GM18526 (cell line): Measurements from ENCODE around the gene HOXA7.

Experiments used
- POLR2A ChIP-seq: IDR thresholded peaks from 3 replicates; pipeline ENCODE4 v1.6.1; 2011; ENCODE audit not compliant: insufficient read length; ENCODE audit errors: extremely low read depth

HOXA7 gene

DNA sequence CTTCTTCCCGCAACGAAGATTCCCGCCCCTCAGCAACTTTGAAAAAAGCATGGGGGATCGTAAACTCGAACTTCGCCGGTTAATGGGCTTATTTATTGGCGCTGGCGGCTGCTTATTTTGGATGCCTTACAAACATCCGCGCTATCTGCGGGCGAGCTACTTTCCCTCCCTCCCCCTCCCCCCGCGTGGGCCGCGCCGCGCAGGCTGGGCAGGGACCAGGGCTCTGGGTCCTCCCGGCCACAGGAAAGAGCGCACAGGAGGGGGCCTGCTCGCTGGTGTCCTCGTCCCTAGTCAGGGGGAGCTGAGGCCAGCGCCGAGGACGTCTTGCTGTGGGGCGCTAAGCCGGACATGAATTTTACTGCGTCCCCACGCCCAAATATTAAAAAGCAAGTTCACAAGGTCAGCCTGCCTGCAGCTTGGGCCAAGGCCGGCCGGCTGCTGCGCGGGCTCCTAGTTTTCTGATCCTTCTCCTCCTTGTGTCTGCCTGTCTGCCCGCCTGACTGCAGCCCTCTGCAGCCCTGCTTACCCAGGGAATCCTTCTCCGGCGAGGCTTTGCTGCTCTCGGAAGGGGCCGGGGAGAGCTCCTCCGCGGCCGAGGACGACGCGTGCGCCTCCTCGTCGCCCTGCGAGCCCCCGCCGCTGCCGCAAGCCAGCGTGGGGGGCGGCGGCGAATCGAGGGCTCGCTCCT, 16.5 kb upstream of the HOXA7 start:
- no peak for TF ChIP-seq POLR2A

DNA sequence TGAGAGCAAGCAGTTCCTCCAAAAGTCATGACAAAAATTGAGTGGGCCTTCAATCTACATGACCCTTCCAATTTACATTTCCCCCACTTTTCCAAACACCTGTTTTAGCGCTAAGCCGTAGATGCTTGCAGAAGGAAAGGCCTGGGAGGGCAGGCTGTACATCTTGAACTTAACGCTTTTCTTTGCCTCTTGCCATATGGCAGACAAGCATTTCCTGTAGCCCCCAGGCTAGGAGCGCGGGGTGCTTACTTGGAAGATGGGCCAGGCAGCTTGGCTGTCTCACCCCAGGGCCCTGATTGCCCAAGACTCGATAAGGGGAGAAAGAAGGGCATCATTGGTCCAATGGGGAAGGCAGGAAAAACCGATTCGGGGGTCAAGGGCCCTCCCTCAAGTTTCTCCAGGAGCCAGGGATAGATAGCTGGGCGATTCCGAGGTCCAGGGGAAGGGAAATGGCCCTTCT, 15.9 kb upstream of the HOXA7 start:
- no peak for TF ChIP-seq POLR2A

DNA sequence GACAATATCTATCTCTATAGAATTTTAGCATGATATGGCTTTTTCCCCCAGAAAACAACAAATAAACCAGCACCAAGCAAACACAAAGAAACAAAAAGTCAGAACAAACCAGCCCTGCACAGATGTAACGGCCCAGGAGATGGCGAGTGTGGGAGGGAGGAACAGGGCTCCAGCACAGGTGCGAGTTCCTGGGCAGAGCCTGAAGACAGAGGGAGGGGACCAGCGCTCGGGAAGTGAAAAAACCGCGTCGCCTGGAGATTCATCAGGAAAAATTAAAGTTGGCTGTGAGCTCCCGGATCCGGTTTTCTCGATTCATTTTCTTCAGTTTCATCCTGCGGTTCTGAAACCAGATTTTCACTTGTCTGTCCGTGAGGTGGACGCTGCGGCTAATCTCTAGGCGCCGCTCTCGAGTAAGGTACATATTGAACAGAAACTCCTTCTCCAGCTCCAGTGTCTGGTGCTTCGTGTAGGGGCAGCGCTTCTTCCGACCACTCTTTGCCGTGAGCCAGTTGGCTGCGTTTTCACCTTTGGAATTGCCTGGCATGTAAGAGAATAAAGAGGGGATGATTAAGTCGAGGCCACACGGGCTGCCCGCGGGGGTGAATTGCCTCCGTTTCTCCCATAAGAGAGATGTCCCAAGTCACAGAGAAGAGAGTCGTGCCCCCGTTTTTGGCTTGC, 15.3 kb upstream of the HOXA7 start:
- TF ChIP-seq POLR2A, result no peak

DNA sequence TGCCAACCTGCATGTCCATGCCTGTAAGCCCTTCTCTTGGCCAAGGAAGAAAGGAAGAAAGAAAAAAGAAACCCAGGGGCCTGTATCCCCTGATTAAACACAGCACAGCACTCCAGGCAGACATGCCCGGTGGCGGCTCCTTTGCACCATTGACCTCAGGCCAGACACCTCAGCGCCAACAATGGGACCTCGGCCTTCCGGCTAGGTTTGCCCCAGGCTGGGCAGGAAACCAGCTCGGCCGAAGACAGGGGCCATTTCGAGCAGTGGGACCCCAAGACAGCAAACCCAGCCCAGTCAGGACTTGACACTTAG, 14.8 kb upstream of the HOXA7 start:
- no peak for TF ChIP-seq POLR2A

DNA sequence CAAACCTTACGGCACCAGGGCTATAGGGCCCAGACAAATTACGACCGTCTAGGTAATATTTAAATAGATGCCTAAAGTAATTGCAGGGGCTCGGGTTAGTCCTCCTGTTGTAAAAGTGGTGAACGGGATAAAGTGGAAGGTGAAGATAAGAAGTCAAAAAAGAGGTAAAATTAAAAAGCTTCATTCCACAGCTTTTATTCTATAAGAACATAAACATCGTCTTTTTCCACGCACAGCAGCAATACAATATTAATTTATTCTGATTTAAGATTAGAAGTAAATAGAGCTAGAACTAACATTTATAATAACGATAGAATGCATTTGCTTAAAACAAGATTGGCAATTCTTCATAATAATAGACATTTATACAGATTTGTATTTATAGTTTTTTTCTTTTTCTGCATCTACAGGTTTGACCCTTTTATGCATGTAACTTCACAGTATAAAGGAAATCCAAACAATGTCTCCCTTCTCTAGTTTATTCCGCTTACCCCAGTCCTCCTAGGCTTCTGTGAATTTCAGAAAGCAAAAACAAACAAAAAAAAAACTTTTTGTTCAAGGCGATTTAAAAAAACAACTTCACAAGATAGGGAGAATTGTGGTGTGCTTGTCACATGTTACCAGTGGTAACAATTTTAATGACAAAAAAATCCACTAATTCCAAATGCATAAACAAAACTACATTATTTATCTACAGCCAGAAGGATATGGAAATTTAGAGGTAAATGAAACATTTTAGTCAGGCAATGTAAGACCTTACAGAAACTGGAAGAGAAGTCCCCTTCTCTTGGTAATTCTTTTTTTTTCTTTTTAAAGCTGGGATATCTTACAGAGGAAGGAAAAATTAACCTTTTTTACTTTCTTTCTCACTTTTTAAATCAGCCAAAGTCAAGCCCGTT, 14.2 kb upstream of the HOXA7 start:
- TF ChIP-seq POLR2A, result no peak

DNA sequence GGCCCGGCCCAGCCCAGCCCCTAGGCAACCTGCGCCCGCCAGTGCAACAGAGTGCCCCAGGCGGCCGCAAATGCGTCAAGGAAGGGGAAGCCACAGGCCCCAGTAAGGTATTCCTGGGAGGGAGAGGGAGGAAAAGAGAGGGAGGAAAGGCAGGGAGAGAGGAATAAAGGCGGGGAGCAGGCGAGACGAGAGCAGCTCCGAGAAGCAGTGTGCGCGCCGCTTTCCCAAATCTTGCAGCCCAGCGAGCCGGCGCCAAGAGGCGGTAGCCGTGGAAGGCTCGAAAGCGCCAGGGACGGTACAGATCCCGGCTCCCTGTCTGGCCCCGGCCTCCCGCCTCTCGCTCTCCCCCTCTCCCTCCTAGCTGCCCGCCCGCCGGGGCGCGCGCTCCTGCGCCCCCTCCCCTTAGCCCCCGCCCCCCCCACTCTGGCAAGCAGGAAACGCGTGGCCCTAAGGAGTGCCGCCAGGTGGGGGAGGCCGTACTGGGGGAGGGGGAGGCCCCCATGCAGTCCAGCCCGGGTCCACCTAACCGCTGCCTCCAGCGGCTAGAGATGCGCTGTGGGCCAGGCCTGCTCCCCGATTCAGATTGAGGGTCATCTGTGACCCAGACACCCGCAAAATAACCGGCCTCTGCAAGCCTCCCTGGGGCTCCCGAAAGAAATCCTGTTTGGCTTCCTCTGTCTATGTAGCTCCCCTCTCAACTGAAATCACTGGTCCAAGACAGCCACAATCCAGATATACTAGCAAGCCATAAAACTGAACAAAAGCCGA, 13.4 kb upstream of the HOXA7 start:
- no peak for TF ChIP-seq POLR2A

DNA sequence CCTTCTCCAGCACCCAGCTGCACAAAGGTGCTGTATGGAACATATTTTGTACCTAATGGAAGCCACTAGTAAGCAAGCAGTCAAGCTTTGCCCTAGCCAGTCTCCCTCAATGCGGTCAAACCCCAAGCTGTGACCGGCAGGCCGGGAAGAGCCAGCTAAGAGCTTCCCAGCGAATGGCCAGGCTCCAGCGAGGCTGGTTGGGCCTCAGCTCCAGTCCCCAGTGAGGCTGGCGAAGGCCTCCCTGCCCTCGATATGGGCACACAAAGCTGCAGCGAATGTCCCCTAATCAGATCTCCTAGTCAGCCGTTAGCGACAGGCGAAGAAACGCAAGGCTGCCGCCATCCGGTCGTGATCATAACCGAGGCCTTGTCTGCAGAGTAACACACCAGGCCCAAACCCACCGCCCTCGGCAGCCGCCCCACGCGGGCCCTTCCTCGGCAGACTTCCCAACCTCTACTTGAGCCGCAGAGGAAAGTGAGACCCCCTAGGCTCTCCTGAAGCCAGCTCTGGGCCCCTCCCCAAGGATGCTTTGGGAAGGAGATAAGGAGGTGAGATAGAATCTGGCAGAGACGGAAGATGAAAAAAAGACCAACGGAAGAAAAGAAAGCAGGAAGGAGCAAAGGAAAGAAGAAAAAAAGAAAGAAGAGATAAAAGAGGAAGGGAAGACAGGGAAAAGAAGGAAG, 11.9 kb upstream of the HOXA7 start:
- no peak for TF ChIP-seq POLR2A

DNA sequence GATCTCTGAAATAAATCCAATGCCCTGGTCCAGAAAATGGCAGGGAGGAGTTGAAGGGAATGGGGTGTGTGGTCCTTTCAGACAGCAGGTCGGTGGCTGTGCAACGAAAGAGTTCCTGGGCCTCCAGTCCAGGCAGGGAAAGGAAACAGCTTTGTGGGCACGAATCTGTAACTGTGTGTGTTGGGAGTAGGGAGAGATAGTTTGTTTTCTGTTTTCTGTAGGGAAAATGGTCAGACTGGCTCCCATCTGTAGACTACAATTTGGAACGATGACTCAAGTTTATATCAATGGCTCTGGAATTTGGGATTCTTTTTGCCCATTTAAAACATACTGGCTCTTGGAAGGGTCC, 11.4 kb upstream of the HOXA7 start:
- TF ChIP-seq POLR2A, result no peak

DNA sequence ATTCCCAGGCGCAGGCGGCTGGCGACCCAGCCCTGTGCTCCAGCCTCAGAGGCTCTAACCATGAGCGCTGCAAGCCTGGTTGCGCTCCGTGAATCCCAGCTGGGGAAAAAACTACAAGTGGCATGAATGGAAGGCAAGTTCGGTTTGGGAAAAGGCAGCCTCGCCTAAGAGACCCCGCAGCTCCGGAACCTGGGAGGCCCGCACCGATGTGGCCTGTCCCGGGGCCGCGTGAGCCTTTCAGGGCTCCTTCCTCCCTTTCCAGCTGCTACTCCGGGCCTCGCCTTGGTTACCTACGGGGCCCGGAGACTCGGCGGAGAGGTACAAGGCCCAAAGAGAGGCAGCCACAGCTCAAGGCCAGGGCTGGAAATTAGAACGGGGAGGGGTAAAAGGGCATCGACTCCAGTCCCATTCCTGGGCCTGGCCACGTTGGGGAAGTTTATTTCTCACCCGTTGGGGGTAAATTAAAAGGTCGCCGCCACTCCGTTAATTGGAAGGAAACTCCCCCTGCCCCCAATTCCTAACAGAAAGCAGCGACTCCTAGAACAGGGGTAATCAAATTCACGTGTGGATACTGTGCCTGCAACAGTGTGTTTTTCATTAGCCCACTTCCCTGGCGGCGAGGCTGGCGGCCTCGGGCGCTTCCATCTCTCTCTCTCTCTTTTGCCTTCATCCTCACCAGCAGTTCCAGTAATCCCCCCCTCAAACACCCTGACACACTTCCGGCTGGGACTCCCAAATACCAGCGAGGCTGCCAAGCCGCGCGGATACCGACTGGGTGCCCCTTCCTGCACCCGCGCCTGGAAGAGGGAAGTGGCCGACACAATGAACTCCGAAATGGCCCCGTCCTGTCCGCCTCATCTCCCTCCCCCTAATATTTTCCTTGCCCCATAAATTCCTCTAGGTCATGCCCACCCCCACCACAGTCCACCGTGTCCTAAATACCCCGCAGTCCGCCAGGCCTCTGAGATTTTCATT, 10.3 kb upstream of the HOXA7 start:
- TF ChIP-seq POLR2A, result no peak

DNA sequence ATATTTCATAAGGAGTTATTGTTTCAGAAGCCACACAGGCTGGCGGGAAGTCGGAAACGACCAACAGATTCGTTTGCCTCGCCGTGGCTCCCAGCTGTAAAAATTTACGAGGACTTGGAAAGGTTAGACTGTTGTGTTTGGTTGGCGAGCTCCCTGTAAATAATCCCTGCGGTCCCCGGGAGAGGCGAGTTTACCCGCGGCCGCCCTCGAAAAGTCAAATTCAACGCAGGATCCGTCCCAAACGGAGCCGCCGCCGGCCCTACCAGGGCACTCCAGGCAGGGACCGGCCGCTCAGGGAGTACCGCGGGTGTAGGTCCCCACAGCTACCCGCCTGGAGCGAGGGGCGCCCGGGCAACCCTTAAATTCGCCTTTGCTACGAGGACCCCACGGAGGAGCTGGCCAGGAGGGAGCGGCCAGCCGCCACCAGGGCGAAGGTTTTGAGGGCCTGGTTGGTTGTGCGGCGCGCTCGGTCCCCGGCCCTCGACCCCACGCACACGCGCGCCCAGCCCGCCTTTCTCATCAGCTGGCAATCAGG, 9.6 kb upstream of the HOXA7 start:
- no peak for TF ChIP-seq POLR2A

DNA sequence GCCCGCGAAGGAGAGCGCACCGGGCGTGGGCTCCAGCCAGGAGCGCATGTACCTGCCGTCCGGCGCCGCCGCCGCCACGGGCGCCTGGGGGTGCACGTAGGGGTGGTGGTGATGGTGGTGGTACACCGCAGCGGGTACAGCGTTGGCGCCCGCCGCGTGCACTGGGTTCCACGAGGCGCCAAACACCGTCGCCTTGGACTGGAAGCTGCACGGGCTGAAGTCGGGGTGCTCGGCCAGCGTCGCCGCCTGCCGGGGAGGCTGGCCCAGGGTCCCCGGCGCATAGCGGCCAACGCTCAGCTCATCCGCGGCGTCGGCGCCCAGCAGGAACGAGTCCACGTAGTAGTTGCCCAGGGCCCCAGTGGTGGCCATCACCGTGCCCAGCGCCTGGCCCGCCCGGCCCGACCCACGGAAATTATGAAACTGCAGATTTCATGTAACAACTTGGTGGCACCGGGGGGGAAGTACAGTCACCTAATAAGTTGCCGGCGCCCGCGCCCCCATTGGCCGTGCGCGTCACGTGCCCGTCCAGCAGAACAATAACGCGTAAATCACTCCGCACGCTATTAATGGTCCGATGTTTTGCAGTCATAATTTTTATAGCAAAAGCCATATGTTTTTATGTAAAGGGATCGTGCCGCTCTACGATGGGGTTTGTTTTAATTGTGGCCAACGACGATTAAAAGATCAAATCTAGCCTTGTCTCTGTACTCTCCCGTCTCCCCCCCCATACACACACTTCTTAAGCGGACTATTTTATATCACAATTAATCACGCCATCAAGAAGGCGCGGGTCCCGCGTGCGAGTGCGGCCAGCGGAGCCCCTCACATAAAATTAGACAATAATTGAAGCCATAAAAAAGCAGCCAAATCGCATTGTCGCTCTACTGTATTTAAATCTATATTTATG, 8.9 kb upstream of the HOXA7 start, which contains the start of gene HOXA9:
HOXA9 (minus strand) TSS at position 449 of the 907 bp plus-strand sequence; CDS start at position 369, 80 bp downstream.
- TF ChIP-seq POLR2A, result no peak

DNA sequence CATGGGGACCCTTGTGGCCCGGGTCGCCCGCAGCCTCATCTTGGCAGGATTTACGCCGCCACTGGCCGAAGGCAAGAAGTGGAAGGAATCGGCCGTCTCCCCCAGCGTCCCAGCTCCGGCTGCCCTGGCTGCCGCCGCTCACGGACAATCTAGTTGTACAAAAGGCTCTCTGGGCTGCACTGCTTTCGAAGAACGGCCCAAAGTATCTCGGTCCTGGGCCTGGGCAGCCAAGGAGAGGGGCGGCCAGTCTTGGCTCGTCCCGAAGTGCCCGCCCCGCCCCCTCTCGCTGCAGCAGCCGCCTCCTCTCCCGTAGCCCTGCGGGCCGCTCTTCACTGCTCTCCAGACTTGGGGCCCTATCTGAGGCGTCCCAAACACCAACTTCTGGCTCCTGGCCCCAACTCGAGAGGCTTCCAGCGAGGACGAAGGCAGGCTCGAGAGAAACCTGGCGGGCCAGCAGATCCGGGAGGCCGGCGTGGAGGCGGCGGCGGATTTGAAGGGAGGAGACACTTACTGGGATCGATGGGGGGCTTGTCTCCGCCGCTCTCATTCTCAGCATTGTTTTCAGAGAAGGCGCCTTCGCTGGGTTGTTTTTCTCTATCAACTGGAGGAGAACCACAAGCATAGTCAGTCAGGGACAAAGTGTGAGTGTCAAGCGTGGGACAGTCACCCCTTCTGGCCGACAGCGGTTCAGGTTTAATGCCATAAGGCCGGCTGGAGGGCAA, 8.1 kb upstream of the HOXA7 start:
- TF ChIP-seq POLR2A, result no peak

DNA sequence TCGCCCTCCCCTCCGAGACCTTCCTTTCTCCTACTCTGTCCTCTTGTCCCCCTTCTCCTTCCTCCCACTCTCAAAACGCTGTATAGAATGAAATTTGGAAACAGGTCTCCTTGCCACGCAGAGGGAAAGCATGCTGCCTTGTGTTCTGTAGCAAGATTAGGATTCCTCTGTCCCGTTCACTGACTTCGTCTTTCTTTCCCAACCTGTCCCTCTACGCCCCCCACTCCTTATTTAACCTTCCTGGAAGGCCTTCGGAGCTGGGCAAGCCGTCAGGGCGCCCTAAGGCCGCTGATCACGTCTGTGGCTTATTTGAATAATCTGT, 7.5 kb upstream of the HOXA7 start:
- TF ChIP-seq POLR2A, result no peak
